ENCODE measurements around the gene TAF1B.

The TAF1B gene

DNA sequence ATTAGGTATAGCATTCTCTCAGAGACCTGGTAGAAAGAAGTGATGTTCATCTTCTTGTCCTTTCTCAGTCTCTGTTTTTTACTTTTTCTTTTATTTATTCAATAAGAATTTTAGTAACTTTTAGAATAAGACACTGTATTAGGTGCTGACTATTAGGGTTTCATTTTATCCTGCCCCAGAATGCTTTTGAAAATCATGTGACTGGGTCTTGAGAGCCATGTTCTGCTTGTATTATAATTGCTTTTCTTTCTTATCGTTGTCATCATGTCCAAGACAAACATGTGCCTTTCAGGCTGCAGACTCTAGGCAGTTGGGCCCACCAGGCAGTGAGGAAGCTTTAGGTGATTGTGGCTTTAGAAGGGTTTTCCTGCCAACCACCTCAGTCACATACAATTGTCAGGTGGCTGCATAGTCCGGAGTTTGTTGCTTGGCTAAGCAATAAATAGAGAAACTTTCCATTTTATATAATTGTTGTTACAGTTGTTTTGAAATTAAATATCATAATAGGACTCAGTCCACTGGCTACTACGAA lies 123.3 kb downstream of the TAF1B start:
- DNase-seq (ENCODE audit: low read depth), result no peak

DNA sequence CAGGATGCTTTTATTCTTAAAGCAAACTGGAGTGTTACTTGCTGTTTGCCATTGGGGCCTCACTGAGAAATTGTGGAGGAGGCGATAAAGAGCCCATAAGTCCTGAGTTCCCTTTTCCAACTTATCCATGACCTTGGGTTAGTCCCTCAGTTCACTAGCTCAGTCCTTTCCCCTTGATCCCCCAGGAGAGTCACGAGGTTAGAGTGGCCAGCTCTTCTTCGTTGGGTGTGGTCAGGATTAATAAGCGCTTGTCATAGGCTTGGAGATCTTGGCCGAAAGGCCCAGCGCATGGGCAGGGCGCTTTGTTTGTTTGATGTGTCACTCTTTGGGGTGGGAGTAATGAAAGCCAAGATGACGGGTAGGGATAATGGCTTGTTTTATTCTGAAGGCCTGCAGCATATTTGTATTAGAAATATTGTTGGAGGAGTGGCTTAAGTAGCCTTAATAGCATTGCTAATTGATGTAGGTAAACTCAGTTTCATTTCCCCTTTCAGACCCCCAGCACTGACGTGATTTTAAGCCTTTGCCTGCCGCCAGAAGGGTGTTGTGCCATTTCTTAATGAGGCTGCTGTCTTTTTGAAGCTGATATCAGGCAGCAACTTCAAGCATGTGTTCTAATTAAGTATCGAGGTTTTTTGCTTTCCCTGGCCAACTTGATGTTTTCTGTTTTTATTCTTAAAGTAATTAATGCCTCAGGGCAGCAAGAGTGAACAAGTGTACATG lies 123.9 kb downstream of the TAF1B start:
- DNase-seq (ENCODE audit: low read depth), result no peak

DNA sequence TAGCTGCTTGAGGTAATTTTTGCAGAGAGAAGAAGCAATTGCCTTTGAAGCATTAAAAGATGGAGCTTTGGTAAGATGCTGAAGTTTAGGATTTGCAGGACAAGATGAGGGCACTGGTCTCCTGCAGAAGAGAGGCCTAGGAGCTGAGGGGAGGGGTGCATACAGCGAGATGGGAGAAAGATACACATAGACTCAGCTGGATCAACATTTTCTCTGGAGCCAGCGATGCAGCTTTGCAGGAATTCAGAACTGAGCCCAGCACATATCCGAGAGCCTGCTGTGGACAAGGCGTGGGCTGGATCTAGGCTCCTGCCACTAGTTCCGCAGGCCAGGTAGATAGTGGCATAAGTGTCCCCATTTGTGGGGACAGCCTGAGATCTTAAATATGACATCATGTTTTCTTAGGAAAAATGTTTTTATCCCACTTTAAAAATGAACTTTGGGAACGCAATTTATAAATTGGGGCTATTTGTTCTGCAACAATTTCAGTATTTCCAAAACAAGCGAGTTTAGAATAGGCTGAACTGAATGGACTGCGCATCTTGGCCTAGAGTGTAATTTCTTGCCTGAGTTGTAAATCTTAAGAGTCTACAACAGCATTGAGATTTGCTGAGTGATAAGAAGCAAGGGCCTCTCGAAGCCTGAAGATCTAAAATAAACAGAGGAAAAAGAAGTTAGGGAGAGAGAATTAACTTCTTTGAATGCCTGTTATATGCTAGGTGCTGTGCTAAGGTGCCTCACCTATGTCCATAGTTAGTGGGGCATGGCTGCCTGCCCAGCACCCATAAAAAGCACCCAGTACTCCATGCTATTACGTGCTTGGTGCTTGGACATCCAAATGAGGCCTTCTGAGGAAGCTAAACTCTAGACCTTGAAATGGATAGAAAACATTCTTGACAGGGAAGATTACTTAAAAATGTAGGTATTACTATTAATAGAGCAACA lies 125.6 kb downstream of the TAF1B start:
- DNase-seq (ENCODE audit: low read depth), result no peak

DNA sequence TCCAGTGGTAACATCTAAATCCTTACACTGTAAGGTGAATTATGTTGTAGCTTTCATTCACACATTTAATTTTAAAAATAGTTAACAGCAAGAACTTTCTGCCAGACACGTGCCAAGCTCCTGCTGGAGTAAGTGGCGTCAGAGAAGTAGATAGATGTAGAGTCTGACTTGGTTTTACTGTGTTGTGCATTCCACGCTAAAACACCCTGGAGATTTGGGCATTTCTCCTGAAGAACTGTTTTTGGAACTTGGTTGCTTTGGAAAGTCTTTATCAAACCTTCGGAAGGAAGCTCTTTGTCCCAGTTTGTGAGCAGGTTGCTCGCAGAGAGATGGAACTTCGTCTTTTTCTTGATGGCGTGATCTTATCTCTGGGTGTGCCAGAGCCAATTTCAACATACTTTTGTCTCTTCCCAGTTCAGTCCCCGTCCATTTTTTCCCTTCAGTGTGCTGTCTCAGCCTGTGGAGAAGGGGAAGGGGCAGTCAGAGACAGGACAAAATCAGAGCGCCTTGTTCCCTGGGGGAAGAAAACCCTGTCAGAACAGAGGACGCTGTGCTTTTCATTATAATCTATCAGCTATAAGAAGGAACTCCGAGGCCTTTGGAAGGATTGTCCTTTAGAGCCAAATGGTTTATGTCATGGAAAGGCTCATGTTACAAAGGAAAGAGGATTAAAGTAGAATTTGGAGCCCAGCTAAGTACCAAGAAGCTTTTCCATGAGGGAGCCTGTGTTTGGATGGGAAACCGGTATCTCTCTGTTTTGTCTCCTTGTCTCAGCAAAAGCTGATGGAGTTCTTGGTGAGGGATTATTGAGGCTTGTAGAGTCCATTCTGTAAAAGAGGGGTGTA lies 127.1 kb downstream of the TAF1B start:
- DNase-seq (ENCODE audit: low read depth), result no peak

DNA sequence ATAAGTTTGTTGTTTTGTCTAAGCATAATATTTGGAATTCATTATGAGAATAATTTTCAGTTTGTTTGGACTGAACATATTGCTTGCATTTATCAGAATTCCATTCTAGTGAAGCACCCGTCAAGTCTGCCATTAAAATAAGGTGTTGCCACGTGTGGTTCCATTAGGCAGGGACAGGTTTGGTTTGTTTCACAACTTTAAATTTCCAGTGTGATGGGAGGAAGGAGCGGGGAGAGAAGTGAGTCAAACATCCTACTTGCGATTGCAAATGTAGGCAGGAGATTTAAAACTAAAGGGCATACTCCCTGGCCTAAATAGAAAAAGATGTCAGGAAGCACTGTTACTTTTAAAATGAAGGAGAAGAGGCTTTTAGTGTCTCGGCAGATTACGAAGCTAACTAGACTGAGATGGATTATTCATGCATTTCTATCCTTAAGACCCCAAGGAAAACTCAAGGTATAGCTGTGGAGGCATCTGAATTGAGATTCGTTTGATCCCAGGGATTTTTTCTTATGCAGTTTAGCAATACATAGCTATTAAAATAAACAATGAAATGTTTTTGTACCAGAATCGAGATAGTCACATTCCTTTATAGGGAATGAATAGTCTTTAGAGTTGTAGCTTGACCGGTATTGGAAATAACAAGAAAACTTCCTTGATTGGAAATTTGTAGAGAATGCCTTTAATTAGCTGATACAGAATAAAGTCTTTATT lies 128.0 kb downstream of the TAF1B start:
- DNase-seq (ENCODE audit: low read depth), result no peak

DNA sequence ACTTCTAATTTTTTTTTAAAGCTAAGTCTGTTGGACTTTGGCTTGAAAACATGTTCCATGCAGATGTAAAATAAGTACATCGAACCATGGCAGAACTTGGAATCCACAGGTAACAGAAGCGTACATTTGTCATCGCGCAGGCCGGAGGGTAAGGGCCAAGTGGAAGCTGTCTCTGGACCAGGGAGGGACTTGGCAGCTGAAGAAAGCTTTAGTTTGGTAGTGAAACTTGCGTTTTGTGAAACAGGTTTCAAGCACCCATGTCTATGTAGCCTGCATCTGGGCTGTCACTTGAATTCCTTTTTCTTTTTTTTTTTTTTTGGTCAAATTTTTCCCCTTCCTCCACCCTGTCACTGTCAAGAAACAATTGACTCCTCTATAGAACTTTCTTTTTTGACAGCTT lies 128.6 kb downstream of the TAF1B start:
- DNase-seq (ENCODE audit: low read depth), result no peak

DNA sequence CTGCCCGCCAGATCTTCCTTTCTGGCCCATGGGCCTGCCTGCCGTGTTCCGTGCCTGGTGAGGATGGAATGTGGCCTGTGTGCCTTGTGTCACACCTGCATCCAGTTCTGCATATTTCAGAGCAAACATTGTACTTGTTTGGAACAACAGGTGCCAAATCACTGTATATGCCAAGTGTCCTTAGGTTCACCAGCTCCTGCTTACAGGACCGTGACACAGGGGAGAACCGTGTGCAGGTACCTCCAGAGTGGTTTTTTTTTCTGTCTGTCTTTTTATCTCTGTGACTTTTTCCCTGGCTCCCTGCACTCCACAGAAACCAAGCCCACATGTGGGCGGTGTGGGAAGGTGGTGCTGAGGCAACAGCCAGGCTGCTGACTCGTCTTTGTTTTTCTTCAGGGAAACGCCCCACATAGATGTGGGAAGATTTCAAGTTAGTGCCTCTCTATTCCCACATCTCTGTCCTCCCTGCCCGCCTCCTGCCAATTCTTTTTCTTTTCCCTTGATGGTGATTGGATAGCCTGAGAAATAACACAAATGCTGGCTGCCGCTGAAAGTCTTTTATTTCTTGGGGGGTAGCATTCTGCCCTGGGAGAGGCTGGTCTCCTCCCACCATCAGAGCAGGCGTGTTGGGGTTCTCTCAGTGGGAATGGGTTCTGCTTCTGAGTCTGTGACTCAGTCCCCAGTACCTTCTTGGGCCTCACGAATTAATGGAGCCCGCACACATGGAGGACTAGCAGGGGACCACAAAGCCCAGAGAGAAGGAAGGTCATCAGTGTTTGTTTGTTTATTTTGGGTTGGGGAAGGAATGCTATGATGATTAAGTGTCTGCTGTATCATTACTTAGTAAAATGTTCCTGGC lies 129.6 kb downstream of the TAF1B start:
- no peak for DNase-seq (ENCODE audit: low read depth)

DNA sequence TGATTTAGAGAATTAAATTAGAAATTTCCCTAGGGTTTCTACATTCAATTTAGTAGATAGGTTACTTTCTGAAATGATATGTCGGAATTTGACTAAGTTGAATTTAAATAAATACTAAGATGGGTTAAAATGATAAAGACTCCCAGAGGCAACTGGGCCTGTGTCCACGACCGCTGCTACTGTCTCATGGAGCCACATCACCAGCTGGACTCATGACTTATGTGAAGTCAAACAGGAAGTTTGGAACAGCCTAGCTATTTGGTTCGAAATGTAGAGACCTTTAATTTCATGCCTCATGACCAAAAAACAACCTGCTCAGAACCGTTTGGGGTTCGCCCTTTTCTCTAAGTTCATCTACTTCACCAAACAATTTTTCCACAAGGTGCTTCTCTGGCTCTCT lies 130.4 kb downstream of the TAF1B start:
- DNase-seq (ENCODE audit: low read depth), result no peak

DNA sequence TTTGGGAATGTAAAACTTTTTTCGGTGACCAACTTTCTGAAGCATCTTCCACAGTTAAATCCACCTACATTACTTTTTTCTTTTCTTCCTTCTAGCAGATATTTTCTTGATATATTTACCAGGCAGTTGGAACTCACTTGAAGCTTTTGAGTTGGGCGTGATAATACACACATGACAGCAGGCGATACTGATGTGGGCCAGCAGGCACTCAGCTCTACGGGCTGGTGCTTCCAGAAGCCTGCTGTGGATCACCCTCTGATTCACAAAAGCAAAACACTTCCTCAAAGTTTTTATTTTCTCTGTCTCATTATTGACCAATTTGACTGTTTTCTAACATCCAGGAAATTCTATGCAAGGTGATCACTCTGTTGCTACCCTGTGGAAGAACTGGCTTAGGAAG lies 131.1 kb downstream of the TAF1B start:
- no peak for DNase-seq (ENCODE audit: low read depth)

DNA sequence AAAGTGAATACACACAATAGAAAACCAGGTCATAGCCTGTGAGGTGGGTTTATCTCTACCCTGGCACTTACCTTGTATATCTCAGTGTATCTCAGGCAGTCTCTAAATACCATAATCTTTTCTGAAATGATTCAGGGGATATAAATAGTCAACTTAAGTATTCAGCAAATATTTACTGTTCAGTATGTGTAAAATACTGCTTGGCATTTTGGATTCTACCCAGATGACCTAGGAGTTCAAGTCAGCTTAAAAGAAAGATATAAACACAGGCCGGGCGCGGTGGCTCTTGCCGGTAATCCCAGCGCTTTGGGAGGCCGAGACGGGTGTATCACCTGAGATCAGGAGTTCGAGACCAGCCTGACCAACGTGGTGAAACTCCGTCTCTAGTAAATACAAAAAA lies 132.1 kb downstream of the TAF1B start:
- no peak for DNase-seq (ENCODE audit: low read depth)

DNA sequence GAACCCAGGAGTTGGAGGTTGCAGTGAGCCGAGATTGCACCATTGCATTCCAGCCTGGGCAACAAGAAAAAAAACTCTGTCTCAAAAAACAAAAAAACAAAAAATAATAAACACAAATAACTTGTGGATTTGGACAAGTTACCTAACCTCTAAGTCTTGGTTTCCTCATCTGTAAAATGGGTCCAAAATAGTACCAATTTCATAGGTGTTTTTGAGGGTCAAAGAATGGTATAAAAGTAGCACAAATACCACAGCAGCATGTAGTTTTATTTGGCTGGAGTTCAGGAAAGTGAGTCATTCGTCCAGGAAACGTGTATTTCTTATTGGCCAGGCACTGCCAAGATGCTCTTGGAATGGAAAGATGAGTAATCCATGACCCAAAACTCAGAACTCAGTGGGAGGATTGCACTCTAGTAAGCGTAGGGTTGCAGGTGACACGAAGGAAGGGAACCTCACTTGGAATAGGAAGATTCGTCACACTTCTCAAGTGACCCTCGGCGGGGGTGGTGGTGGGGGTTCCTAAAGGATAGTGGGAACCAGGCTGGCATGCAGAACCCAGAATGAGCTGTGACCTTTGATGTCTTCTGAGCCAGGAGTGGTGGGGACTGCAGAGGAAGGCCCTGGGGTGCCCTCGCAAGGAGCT lies 132.7 kb downstream of the TAF1B start:
- no peak for DNase-seq (ENCODE audit: low read depth)

DNA sequence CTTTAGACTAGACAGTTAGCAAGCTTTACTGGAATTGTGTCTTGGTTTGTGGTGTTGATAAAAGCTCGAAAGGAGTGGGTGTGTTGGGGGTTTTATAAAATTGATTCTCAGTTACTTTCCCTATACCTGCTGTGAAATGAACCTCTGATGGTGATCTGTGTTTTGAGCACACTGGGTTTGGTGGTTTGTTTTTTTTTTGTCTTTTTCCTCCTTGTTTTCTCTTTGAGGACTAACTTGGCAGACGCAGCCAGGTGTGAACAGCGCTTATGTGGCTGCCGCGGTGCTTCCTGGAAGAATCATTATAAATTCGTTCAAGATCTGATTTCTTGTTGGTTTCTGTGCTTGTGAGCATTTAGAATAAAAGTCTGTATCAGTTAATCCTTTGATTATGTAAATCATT lies 136.7 kb downstream of the TAF1B start:
- no peak for DNase-seq (ENCODE audit: low read depth)

DNA sequence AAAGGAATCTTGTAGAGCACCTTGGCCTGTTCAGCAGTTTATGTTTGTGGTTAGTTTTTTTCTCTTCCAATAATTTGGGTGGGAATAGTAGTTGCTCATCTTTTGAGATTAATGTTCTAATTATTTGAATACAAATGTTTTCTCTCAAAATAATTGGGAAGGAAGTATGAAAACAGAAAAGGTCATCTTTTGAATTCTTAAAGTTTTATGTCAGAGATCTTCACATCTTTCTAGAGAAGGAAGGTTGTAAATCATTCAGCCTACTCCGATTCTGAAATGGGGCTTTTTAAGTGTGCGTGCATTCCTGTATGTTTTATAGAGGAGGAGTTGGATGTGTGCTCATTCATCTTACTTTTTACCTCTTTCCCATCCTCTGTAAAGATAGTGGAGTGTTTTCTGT lies 137.2 kb downstream of the TAF1B start:
- DNase-seq (ENCODE audit: low read depth), result no peak

DNA sequence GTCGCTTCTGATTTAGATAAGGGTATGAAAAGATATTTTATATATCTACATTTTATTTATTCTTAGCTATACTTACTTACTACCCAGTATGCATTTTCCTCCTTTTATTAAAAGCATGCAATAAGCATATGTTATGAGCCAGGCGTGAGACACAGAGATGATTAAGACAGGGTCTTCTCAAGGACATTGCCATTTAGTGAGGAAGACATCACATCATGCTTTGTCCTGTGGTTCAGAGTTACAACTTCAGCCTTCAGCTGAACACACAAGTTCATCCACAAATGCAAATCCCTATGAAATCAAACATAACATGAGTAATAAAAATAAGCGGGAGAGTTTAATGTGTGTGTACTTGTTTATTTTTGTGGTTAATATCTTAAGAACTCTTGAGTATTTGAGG lies 138.4 kb downstream of the TAF1B start:
- DNase-seq (ENCODE audit: low read depth), result no peak

DNA sequence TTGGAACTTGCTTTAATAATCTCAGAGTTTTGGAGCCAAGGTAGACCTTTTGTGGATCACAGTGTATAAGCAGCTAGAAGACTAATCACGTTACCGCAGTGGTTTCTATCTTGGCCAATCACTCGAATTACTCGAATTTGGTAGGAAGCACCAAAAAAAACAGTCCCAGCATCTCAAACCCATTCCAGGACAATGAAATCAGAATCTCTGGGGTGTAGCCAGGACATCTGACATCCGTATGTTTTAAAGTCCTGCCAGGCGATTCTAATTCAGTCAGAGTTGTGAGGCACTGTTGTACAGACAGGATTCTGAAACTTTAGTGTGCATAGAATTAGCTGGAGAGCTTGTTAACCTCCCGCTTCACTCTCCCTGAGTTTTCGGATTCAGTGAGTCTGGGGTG lies 139.0 kb downstream of the TAF1B start:
- no peak for DNase-seq (ENCODE audit: low read depth)

DNA sequence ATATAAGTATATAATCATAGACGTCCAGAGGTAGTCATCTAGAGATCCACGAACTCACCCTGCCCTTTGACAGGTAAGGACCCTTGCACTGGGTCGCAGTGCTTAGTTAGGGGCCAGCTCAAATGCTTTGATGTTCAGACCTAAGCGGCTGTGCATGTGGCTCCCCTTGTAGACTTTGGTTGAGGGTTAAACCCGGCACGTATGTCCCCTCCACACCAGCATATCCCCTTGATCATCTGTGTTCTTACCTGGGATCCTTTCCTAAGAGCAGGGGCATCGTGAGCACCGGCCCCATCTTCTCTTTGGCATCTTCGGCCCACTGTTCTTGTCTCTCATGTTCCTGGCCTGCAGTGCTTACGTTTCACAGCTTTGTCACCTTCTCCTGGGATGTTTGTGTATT lies 139.6 kb downstream of the TAF1B start:
- no peak for DNase-seq (ENCODE audit: low read depth)

DNA sequence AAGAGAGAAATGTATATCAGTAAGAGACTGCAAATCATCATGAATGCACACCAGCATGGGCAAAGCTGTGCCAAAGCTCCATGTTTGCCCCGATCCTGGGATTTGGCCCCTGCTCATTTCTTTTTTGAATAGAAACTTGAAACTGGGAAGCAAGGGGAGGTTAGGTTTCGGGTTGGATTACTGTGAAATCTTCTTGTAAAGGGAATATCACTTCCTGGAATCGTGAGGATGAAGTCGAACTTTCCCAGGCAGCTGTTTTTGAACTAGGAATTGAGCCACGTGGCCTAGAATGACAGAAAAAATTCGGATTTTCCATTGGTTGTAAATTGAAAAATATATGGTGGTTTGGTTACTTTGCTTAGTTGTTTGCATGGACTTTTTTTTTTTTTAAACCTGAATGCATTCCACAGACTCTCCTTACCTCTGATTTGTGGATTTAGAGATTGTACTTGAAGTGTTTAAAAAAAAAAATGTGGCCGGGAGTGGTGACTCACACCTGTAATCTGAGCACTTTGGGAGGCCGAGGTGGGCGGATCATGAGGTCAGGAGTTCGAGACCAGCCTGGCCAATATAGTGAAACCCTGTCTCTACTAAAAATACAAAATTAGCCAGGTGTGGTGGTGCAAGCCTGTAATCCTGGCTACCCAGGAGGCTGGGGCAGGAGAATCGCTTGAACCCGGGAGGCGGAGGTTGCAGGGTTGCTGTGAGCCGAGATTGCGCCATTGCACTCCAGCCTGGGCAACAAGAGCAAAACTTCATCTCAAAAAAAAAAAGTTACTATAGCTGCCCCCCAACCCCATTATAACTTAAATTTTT lies 140.3 kb downstream of the TAF1B start:
- DNase-seq (ENCODE audit: low read depth), result no peak

All from stimulated activated CD8-positive, alpha-beta memory T cell treated with anti-CD3 and anti-CD28 coated beads, Interleukin-12 subunit alpha, Interleukin-12 subunit beta, amount 100 ng/mL, for 1 hour (primary cell).